Activated CD8-positive, alpha-beta T cell treated with anti-CD3 and anti-CD28 coated beads for 36 hours (primary cell): ENCODE results near the gene ITGA6. TPM values are rescaled to one million over a fixed set of nuclear protein-coding genes. Genes with fewer than 3 reads are reported as not detected.

Experiments used
- ATAC-seq: fragments of 200-7000 bp; cut with Tn5 transposase; one replicate; pipeline ENCODE4 v1.10.0; 2021; ENCODE audit warnings: mild to moderate bottlenecking, moderate library complexity
- CTCF ChIA-PET: fragments of 350-600 bp; sonication (Branson Sonifier 250); formaldehyde crosslinking; loops from one replicate; lab custom pipeline; 2021; ENCODE audit warnings: antibody characterized with exemption; lab: Charles Lee
- POLR2A ChIA-PET: fragments of 350-600 bp; sonication (Branson Sonifier 250); formaldehyde crosslinking; loops from one replicate; lab custom pipeline; 2021; ENCODE audit warnings: antibody characterized with exemption; lab: Charles Lee
- DNase-seq: peaks from one replicate; pipeline ENCODE4 v3.0.0-alpha.2; 2020
- H3K27ac Mint-ChIP-seq: one replicate; pipeline ENCODE4 v1.8.0; 2021; ENCODE audit warnings: mild to moderate bottlenecking, mixed read lengths
- H3K27me3 Mint-ChIP-seq: one replicate; pipeline ENCODE4 v1.8.0; 2021; ENCODE audit warnings: mixed read lengths
- H3K36me3 Mint-ChIP-seq: one replicate; pipeline ENCODE4 v1.8.0; 2021; ENCODE audit warnings: low read depth, mixed read lengths
- H3K4me1 Mint-ChIP-seq: one replicate; pipeline ENCODE4 v1.8.0; 2021; ENCODE audit warnings: low read depth, mixed read lengths
- H3K4me3 Mint-ChIP-seq: one replicate; pipeline ENCODE4 v1.8.0; 2021; ENCODE audit warnings: mild to moderate bottlenecking, moderate library complexity, mixed read lengths
- H3K9me3 Mint-ChIP-seq: one replicate; pipeline ENCODE4 v1.8.0; 2021; ENCODE audit warnings: mixed read lengths
- CTCF ChIP-seq: fragments of 200-600 bp; IDR thresholded peaks from one replicate; pipeline ENCODE4 v1.8.0; 2022; ENCODE audit warnings: antibody characterized with exemption, mild to moderate bottlenecking
- intact Hi-C: fragments of 100-400 bp; cut with micrococcal nuclease; formaldehyde crosslinking; loops from one replicate; pipeline ENCODE4 v1.10.0; 2022
- total RNA-seq, 2 experiments: library from RNA; stranded (reverse); gene quantifications; one replicate each; pipeline ENCODE4 v1.2.3, GENCODE V29; 2021

ITGA6 gene
- total RNA-seq, 2 experiments from 2014 or later: 7.9 to 8.4 TPM

- CTCF ChIA-PET: interaction anchor here (1.0 to 1.2 kb wide), 3 partner anchors 10 to 218 kb away, joined by 3 to 5 read pairs (median 3); no protein-coding TSS in a partner anchor
- H3K9me3 Mint-ChIP-seq: no peaks in the 10 kb centered on the region
- POLR2A ChIA-PET: no interaction called here
- TF ChIP-seq CTCF: no peak
- H3K27ac Mint-ChIP-seq: no peak overlapping the region
- intact Hi-C loops: no loop called here
- H3K4me1 Mint-ChIP-seq: no peaks in the 10 kb centered on the region
- DNase-seq: no peak
- H3K27me3 Mint-ChIP-seq: no peaks in the 10 kb centered on the region
- no peak overlapping the region for H3K4me3 Mint-ChIP-seq
- no peak for ATAC-seq
- H3K36me3 Mint-ChIP-seq: no peaks in the 10 kb centered on the region
Measured at GRCh38 chr2:172389685-172390339, 37.6 kb upstream of the ITGA6 start.

GRCh38 chr2:172394002-172394401, 33.4 kb upstream of the ITGA6 start:
- intact Hi-C loops: no loop called here
- Mint-ChIP-seq H3K4me3 (no peak overlapping the region), H3K27ac (no peak overlapping the region), H3K36me3 (no peaks in the 10 kb centered on the region), H3K4me1 (no peaks in the 10 kb centered on the region), H3K27me3 (no peaks in the 10 kb centered on the region), H3K9me3 (no peaks in the 10 kb centered on the region)
- no peak for TF ChIP-seq CTCF
- ATAC-seq (no peak), DNase-seq (no peak)
- ChIA-PET POLR2A (no interaction called here), CTCF (no interaction called here)

GRCh38 chr2:172395503-172395902, 31.9 kb upstream of the ITGA6 start:
- Mint-ChIP-seq H3K4me3 (no peak overlapping the region), H3K4me1 (no peaks in the 10 kb centered on the region), H3K27ac (no peak overlapping the region), H3K9me3 (no peaks in the 10 kb centered on the region), H3K27me3 (no peaks in the 10 kb centered on the region), H3K36me3 (no peaks in the 10 kb centered on the region)
- no peak for TF ChIP-seq CTCF
- CTCF ChIA-PET: interaction anchor here (0.5 to 1.0 kb wide), 4 partner anchors 13 to 223 kb away, joined by 3 to 4 read pairs (median 3); no protein-coding TSS in a partner anchor
- no peak for DNase-seq
- no peak for ATAC-seq
- intact Hi-C loops: no loop called here
- POLR2A ChIA-PET: interaction anchor here (0.6 kb wide), 1 partner anchor 53 kb away, joined by 3 read pairs; no protein-coding TSS in a partner anchor

- intact Hi-C loops: no loop called here
- Mint-ChIP-seq H3K9me3 (no peaks in the 10 kb centered on the region), H3K27ac (no peak overlapping the region), H3K4me1 (no peaks in the 10 kb centered on the region), H3K4me3 (no peak overlapping the region), H3K27me3 (no peaks in the 10 kb centered on the region), H3K36me3 (no peaks in the 10 kb centered on the region)
- no peak for TF ChIP-seq CTCF
- DNase-seq (no peak), ATAC-seq (no peak)
- POLR2A ChIA-PET: interaction anchor here (0.6 kb wide), 1 partner anchor 773 kb away, joined by 3 read pairs; no protein-coding TSS in a partner anchor
- CTCF ChIA-PET: interaction anchor here (1.0 to 2.0 kb wide), 2 partner anchors 65 to 163 kb away, joined by 3 to 7 read pairs; no protein-coding TSS in a partner anchor
Measured at GRCh38 chr2:172397148-172397834, 30.1 kb upstream of the ITGA6 start.

GRCh38 chr2:172398440-172398839, 28.9 kb upstream of the ITGA6 start:
- DNase-seq: no peak
- Mint-ChIP-seq H3K9me3 (no peaks in the 10 kb centered on the region), H3K27ac (no peak overlapping the region), H3K36me3 (no peaks in the 10 kb centered on the region), H3K4me1 (no peaks in the 10 kb centered on the region), H3K4me3 (no peak overlapping the region), H3K27me3 (no peaks in the 10 kb centered on the region)
- POLR2A ChIA-PET: no interaction called here
- intact Hi-C loops: no loop called here
- CTCF ChIA-PET: interaction anchor here (1.0 to 2.0 kb wide), 3 partner anchors 63 to 164 kb away, joined by 3 to 7 read pairs (median 3); no protein-coding TSS in a partner anchor
- ATAC-seq: no peak
- TF ChIP-seq CTCF: no peak
